HepG2 (cell line): ENCODE data around the gene TPX2. TPM values are rescaled to one million over a fixed set of nuclear protein-coding genes. Genes with fewer than 3 reads are reported as not detected.

Source experiments
- FOXA1 ChIP-seq, 2 experiments: fragments of 450-650 bp in 1 of 2; sonication (generic) in 1 of 2; formaldehyde crosslinking in 1 of 2; IDR thresholded peaks; 2 replicates each; pipeline versions ENCODE4 v1.4.0 to v1.6.1; 2016 to 2020; ENCODE audit warnings: missing genetic modification reagents in 1 of 2
- HNF4A ChIP-seq: sonication (generic); formaldehyde crosslinking; IDR thresholded peaks from 2 replicates; pipeline ENCODE4 v1.4.0; 2020; ENCODE audit warnings: missing genetic modification reagents
- KAT2B ChIP-seq: fragments of 150-350 bp; IDR thresholded peaks from 2 replicates; pipeline ENCODE4 v1.6.1; 2014; ENCODE audit warnings: low read depth, low read length, borderline replicate concordance
- MIER2 ChIP-seq: IDR thresholded peaks from 2 replicates; pipeline ENCODE4 v1.6.1; 2016; ENCODE audit warnings: missing biosample characterization, missing genetic modification reagents
- PHF5A ChIP-seq: IDR thresholded peaks from one replicate; pipeline ENCODE4 v1.6.1; 2018; ENCODE audit warnings: low read depth, missing genetic modification reagents; ENCODE audit not compliant: unreplicated experiment
- POLR2AphosphoS2 ChIP-seq: IDR thresholded peaks from 2 replicates; pipeline ENCODE4 v1.6.1; 2011; ENCODE audit warnings: low read depth, low read length, improper control_type of control experiment
- ZNF510 ChIP-seq: sonication (generic); formaldehyde crosslinking; IDR thresholded peaks from 2 replicates; pipeline ENCODE4 v1.4.0; 2020; ENCODE audit warnings: low read depth, mild to moderate bottlenecking, missing genetic modification reagents
- ZNF766 ChIP-seq: sonication (generic); formaldehyde crosslinking; IDR thresholded peaks from 2 replicates; pipeline ENCODE4 v1.5.0; 2020; ENCODE audit warnings: missing genetic modification reagents, borderline replicate concordance
- polyA plus RNA-seq, 8 experiments: library from polyadenylated mRNA; depleted of rRNA in 3 of 8; stranded (reverse) in 7 of 8; unstranded in 1 of 8; fragments of >200 nt; fragmentation: Illumina TruSeq in 4 of 8; extraction: Trizol in 4 of 8; gene quantifications; 2 replicates each; pipeline versions ENCODE4 v1.2.1 to v1.2.3, GENCODE V29; 2011 to 2016; ENCODE audit warnings: low read depth in 4 of 8, missing spikeins in 1 of 8, mixed read lengths in 1 of 8; ENCODE audit not compliant: insufficient read depth in 1 of 8
- total RNA-seq, 5 experiments: library from RNA; depleted of rRNA; stranded (reverse); fragments of >200 nt; fragmentation: Illumina TruSeq; extraction: Trizol; gene quantifications; 2 replicates each; pipeline ENCODE4 v1.2.3, GENCODE V29; 2016; ENCODE audit warnings: low read depth in 1 of 5
- TF ChIP-seq, protein P1 (sequence below): sonication (generic); formaldehyde crosslinking; IDR thresholded peaks from 2 replicates; pipeline ENCODE4 v1.4.0; 2020; ENCODE audit warnings: missing genetic modification reagents, borderline replicate concordance

TPX2 gene
- total and polyA plus RNA-seq, 2 of the 13 experiments (the other 11 are each of a cell fraction or from before 2014, with no cell fraction given): 34.3 to 124 TPM

- TF ChIP-seq, protein P1, sequence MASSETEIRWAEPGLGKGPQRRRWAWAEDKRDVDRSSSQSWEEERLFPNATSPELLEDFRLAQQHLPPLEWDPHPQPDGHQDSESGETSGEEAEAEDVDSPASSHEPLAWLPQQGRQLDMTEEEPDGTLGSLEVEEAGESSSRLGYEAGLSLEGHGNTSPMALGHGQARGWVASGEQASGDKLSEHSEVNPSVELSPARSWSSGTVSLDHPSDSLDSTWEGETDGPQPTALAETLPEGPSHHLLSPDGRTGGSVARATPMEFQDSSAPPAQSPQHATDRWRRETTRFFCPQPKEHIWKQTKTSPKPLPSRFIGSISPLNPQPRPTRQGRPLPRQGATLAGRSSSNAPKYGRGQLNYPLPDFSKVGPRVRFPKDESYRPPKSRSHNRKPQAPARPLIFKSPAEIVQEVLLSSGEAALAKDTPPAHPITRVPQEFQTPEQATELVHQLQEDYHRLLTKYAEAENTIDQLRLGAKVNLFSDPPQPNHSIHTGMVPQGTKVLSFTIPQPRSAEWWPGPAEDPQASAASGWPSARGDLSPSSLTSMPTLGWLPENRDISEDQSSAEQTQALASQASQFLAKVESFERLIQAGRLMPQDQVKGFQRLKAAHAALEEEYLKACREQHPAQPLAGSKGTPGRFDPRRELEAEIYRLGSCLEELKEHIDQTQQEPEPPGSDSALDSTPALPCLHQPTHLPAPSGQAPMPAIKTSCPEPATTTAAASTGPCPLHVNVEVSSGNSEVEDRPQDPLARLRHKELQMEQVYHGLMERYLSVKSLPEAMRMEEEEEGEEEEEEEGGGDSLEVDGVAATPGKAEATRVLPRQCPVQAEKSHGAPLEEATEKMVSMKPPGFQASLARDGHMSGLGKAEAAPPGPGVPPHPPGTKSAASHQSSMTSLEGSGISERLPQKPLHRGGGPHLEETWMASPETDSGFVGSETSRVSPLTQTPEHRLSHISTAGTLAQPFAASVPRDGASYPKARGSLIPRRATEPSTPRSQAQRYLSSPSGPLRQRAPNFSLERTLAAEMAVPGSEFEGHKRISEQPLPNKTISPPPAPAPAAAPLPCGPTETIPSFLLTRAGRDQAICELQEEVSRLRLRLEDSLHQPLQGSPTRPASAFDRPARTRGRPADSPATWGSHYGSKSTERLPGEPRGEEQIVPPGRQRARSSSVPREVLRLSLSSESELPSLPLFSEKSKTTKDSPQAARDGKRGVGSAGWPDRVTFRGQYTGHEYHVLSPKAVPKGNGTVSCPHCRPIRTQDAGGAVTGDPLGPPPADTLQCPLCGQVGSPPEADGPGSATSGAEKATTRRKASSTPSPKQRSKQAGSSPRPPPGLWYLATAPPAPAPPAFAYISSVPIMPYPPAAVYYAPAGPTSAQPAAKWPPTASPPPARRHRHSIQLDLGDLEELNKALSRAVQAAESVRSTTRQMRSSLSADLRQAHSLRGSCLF (CRISPR knock-in tag): no peak
- no peak for TF ChIP-seq MIER2 (CRISPR knock-in tag)
- TF ChIP-seq PHF5A (CRISPR knock-in tag): peak; percentile 28
- TF ChIP-seq POLR2AphosphoS2: peak; percentile 89
- no peak for TF ChIP-seq FOXA1 (IDR thresholded peaks at IDR 0.05)
- peak; percentile 85 for TF ChIP-seq FOXA1 (CRISPR knock-in tag; IDR thresholded peaks at IDR 0.05)
- TF ChIP-seq ZNF766: no peak
- TF ChIP-seq HNF4A (CRISPR knock-in tag): peak; percentile 36; the same call in 1 of the 2 replicates
- TF ChIP-seq KAT2B: no peak
- peak; percentile 52; the same call in 1 of the 2 replicates for TF ChIP-seq ZNF510
Observed at GRCh38 chr20:31712564-31713311, 26.4 kb upstream of the TPX2 start (continued).
